Measurements from ENCODE around the gene CDC25B.

DNA sequence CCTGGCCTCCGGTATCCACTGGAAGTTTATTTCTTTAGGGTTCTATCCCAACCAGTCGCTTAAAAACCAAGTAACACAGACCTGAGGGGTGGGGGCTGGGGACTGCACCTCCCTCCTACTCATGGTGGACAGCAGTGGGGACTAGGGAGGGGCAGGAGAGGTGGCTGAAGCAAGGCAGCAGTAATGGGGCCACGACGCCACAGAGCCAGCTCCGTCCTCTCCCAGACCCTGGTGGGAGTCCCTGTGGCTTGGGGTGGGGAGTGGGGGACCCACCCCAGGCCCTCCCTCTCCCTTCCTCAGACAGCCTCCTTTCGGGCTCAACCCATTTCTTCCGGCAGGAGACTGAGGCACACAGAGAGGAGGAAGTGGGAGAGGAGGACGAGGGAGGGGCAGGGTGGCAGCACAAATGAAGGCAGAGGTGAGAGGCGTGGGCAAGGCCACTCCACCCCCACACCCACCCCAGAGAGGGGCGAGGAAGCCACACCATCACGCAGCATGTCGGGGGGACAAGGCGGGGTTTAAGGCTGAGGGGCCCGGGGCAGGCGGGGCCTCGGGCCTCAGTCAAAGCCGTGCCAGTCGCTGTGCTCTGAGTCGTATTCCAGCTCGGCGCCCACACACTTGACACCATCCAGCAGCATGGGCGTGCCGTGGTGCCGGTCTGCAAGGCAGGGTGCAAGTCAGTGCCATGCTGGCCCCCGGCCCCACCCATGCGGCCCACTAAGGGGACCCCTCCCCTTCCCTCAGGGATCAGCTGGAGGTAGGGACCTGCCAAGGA, 42.4 kb upstream of the CDC25B start:
- TF ChIP-seq, protein P1, sequence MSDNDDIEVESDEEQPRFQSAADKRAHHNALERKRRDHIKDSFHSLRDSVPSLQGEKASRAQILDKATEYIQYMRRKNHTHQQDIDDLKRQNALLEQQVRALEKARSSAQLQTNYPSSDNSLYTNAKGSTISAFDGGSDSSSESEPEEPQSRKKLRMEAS (IDR thresholded peaks at IDR 0.05) = no peak
- TF ChIP-seq YY1 (IDR thresholded peaks at IDR 0.05; ENCODE audit: low read depth) = no peak
- no peak for TF ChIP-seq CEBPB (IDR thresholded peaks at IDR 0.05)
- TF ChIP-seq, protein P2, sequence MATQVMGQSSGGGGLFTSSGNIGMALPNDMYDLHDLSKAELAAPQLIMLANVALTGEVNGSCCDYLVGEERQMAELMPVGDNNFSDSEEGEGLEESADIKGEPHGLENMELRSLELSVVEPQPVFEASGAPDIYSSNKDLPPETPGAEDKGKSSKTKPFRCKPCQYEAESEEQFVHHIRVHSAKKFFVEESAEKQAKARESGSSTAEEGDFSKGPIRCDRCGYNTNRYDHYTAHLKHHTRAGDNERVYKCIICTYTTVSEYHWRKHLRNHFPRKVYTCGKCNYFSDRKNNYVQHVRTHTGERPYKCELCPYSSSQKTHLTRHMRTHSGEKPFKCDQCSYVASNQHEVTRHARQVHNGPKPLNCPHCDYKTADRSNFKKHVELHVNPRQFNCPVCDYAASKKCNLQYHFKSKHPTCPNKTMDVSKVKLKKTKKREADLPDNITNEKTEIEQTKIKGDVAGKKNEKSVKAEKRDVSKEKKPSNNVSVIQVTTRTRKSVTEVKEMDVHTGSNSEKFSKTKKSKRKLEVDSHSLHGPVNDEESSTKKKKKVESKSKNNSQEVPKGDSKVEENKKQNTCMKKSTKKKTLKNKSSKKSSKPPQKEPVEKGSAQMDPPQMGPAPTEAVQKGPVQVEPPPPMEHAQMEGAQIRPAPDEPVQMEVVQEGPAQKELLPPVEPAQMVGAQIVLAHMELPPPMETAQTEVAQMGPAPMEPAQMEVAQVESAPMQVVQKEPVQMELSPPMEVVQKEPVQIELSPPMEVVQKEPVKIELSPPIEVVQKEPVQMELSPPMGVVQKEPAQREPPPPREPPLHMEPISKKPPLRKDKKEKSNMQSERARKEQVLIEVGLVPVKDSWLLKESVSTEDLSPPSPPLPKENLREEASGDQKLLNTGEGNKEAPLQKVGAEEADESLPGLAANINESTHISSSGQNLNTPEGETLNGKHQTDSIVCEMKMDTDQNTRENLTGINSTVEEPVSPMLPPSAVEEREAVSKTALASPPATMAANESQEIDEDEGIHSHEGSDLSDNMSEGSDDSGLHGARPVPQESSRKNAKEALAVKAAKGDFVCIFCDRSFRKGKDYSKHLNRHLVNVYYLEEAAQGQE (IDR thresholded peaks at IDR 0.05; ENCODE audit: low read depth) = no peak
- TF ChIP-seq USF1 (IDR thresholded peaks at IDR 0.05) = no peak
- no peak for TF ChIP-seq ZBTB7A (IDR thresholded peaks at IDR 0.05; ENCODE audit: low read depth)
- TF ChIP-seq TAF1 (IDR thresholded peaks at IDR 0.05; ENCODE audit: low read depth) = no peak
- TF ChIP-seq CREB1 (IDR thresholded peaks at IDR 0.05; ENCODE audit: low read depth) = no peak

Data from Ishikawa (cell line).